ENCODE data around the gene SEMG1. TPM values are rescaled to one million over a fixed set of nuclear protein-coding genes. Genes with fewer than 3 reads are reported as not detected.

The SEMG1 gene, protein sequence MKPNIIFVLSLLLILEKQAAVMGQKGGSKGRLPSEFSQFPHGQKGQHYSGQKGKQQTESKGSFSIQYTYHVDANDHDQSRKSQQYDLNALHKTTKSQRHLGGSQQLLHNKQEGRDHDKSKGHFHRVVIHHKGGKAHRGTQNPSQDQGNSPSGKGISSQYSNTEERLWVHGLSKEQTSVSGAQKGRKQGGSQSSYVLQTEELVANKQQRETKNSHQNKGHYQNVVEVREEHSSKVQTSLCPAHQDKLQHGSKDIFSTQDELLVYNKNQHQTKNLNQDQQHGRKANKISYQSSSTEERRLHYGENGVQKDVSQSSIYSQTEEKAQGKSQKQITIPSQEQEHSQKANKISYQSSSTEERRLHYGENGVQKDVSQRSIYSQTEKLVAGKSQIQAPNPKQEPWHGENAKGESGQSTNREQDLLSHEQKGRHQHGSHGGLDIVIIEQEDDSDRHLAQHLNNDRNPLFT
- not detected for total RNA-seq
- long read RNA-seq, result 0 reads

DNA sequence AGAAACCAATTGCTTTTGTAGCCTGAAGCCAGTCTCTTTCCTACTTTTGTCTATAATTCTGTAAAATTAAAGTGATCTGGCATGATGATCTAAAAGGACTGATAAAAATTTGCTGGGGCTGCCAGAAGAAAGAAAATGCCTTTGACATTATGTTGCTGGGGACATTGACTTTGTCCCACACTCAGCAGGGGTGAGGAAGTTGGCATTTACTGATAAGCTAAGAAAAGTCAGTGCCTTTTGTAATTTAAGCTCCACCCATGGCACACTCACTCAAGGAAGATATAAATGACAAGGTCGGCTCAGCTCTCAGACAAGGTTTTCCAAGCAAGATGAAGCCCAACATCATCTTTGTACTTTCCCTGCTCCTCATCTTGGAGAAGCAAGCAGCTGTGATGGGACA is at the start of gene SEMG1:
Gene SEMG1 (plus strand): TSS at position 309 of the 400 bp plus-strand sequence. CDS start 21 bp downstream, at position 330.
- Histone ChIP-seq H3K27me3 (peaks cover 12% of the 10 kb centered on the region), H3K27ac (no peak within 1 kb of the TSS), H3K4me3 (no peak within 1 kb of the TSS), H3K4me1 (no peaks in the 10 kb centered on the region), H3K36me3 (no peaks in the 10 kb centered on the region), H3K9me3 (peaks cover 5% of the 10 kb centered on the region)
- intact Hi-C loops (cut with DNase I), result no loop called here
- DNase-seq, result no peak
- TF ChIP-seq, protein P1, sequence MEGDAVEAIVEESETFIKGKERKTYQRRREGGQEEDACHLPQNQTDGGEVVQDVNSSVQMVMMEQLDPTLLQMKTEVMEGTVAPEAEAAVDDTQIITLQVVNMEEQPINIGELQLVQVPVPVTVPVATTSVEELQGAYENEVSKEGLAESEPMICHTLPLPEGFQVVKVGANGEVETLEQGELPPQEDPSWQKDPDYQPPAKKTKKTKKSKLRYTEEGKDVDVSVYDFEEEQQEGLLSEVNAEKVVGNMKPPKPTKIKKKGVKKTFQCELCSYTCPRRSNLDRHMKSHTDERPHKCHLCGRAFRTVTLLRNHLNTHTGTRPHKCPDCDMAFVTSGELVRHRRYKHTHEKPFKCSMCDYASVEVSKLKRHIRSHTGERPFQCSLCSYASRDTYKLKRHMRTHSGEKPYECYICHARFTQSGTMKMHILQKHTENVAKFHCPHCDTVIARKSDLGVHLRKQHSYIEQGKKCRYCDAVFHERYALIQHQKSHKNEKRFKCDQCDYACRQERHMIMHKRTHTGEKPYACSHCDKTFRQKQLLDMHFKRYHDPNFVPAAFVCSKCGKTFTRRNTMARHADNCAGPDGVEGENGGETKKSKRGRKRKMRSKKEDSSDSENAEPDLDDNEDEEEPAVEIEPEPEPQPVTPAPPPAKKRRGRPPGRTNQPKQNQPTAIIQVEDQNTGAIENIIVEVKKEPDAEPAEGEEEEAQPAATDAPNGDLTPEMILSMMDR (IDR thresholded peaks at IDR 0.05), result no peak
- ATAC-seq, result no peak

DNA sequence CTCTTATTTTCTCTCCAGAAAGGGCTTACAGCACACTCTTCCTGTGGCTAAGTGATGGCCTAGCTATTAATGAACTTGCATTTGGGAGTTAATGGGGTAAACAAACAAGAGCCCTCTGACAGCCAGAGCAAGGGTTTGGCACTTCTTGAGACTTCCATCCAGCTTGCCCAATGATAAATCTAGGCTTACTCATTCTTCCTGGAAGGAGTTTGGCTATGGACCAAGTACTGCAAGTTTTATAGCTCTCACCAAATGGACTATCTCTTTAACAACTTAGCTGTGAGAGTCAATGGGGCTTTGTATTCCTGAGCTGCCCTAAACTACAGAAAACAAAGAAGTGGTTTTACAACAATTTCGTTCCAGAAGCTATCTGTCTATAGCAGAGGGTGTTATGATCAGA is 48.9 kb upstream of the SEMG1 start:
- TF ChIP-seq, protein P1 (IDR thresholded peaks at IDR 0.05), result no peak
- intact Hi-C loops (cut with DNase I), result no loop called here

DNA sequence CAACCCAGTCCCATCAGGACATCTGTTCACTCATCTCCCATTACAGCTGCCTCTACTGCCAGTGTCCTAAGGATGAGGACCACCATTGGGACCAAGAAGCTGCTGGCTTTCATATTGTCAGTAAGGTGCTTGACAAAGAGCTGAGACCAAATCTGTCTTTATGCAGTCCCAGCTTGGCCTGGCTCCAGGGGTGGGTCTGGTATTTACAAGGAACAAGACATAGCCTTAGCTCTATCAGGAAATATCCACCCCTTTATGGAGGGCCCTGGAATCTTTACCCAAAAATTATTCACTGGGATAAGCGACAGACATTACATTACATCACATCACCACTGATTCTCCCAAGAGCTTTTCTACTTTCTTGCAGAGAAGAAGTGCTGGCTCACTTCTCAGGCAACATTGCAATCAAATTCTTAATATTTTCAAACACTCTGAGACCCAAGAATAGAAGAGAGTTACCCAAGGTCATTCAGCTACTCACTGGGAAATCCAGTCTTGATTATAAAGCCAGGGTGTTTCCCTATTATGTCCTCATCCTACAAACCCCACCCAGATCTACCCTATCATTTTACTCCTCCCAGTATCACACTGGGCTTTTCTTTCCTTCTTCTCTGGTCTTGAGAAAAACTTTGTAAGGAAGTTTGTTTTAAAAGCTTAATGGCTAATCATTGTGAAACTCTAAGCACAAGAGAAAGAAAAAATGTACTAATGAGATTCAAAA is 43.6 kb upstream of the SEMG1 start:
- DNase-seq, result no peak
- TF ChIP-seq, protein P1 (IDR thresholded peaks at IDR 0.05), result no peak
- ATAC-seq, result no peak

More for the DNA sequence above, 48.9 kb upstream of the SEMG1 start:
- no peaks in the 10 kb centered on the region for H3K27me3 ChIP-seq
- ATAC-seq (peak; percentile 37), DNase-seq (no peak)
- H3K27ac ChIP-seq, result no peak overlapping the region
- peaks cover 11% of the 10 kb centered on the region for H3K9me3 ChIP-seq
- H3K4me3 ChIP-seq, result no peak overlapping the region
- no peaks in the 10 kb centered on the region for H3K4me1 ChIP-seq
- H3K36me3 ChIP-seq, result no peaks in the 10 kb centered on the region

DNA sequence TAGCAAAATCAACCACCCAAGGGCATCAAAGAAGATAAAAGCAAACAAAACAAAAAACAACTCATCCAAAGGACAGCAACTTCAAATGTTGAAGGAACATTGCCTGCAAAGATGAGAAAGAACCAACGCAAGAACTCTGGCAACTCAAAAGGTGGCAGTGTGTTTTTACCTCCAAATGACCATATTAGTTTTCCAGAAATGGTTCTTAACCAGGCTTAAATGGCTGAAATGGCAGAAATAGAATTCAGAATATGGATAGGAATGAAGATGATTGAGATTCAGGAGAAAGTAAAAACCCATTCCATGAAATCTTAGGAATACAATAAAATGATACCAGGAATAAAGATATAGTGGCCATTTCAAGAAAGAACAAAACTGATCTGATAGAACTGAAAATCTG is 41.9 kb upstream of the SEMG1 start:
- TF ChIP-seq, protein P1 (IDR thresholded peaks at IDR 0.05), result no peak
- Histone ChIP-seq H3K27me3 (no peaks in the 10 kb centered on the region), H3K4me3 (no peak overlapping the region), H3K9me3 (no peaks in the 10 kb centered on the region), H3K4me1 (no peaks in the 10 kb centered on the region), H3K27ac (no peak overlapping the region), H3K36me3 (no peaks in the 10 kb centered on the region)
- DNase-seq (no peak), ATAC-seq (no peak)
- intact Hi-C loops (cut with DNase I), result no loop called here

More for the DNA sequence above, 43.6 kb upstream of the SEMG1 start:
- intact Hi-C loops (cut with DNase I), result no loop called here
- no peak overlapping the region for H3K4me3 ChIP-seq
- peaks cover 11% of the 10 kb centered on the region for H3K9me3 ChIP-seq
- no peaks in the 10 kb centered on the region for H3K27me3 ChIP-seq
- H3K4me1 ChIP-seq, result no peaks in the 10 kb centered on the region
- no peaks in the 10 kb centered on the region for H3K36me3 ChIP-seq
- no peak overlapping the region for H3K27ac ChIP-seq

DNA sequence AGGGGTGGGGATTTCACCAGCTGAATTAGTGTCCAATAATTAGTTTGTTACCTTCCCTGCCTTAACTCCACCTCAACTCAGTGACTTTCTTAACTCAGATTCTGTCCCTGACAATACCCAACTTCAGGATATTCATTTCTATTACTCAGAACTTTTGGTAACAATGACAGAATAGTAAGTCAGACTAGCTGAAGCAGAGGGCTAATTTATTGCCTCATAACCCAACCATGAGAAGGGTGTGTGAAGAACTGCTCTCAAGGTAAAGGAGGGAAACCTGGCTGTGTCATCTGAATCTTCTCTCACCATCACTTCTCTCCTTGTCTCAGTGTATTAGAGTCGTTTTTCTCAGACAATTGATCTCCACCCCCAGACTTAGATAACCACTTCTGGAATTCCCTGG is 33.3 kb upstream of the SEMG1 start:
- TF ChIP-seq, protein P1 (IDR thresholded peaks at IDR 0.05), result no peak
- H3K27me3 ChIP-seq, result no peaks in the 10 kb centered on the region
- intact Hi-C loops (cut with DNase I), result no loop called here
- no peaks in the 10 kb centered on the region for H3K9me3 ChIP-seq
- no peaks in the 10 kb centered on the region for H3K36me3 ChIP-seq
- no peaks in the 10 kb centered on the region for H3K4me1 ChIP-seq
- no peak overlapping the region for H3K4me3 ChIP-seq
- no peak overlapping the region for H3K27ac ChIP-seq
- no peak for DNase-seq
- ATAC-seq, result no peak
